Measurements from ENCODE around the gene FGF14.

FGF14 gene

GRCh38 chr13:101898676-101899075, 503.2 kb downstream of the FGF14 start:
- no peaks in the 10 kb centered on the region for H3K36me3 ChIP-seq (ENCODE audit: control insufficient read depth in 2 of 2, insufficient read depth in 1 of 2, low read length in 2 of 2)
- no peaks in the 10 kb centered on the region for H3K9me3 ChIP-seq (ENCODE audit: control insufficient read depth, insufficient read depth, low read depth, low read length)
- no peak for TF ChIP-seq ZNF791 (tag by site-specific recombination; IDR thresholded peaks at IDR 0.05)
- no peak for TF ChIP-seq MEIS1 (CRISPR knock-in tag; IDR thresholded peaks at IDR 0.05; ENCODE audit: borderline replicate concordance)
- no peak for TF ChIP-seq YY1 (tag by site-specific recombination; IDR thresholded peaks at IDR 0.05)
- no peak for TF ChIP-seq ZNF248 (tag by site-specific recombination; IDR thresholded peaks at IDR 0.05)
- no peak for TF ChIP-seq ZNF311 (tag by site-specific recombination; IDR thresholded peaks at IDR 0.05; ENCODE audit: borderline replicate concordance)
- no peak for TF ChIP-seq ZNF19 (tag by site-specific recombination; IDR thresholded peaks at IDR 0.05; ENCODE audit: low read depth)
- TF ChIP-seq ZNF654 (tag by site-specific recombination; IDR thresholded peaks at IDR 0.05; ENCODE audit: low read depth) = no peak
- no peak for TF ChIP-seq ZBTB11 (tag by site-specific recombination; conservative IDR thresholded peaks at IDR 0.05; ENCODE audit: low read depth)
- POLR2A ChIA-PET = no interaction called here
- CTCF ChIA-PET = interaction anchor here (0.7 to 1.3 kb wide), 2 partner anchors 18 to 21 kb away, joined by 3 read pairs; no protein-coding TSS in a partner anchor
- no peak overlapping the region for H3K27ac ChIP-seq (ENCODE audit: extremely low read depth, low read depth, low read length)
- H3K4me1 ChIP-seq (ENCODE audit: control insufficient read depth, insufficient read depth, low read length) = no peaks in the 10 kb centered on the region
- no peak overlapping the region for H3K4me3 ChIP-seq (ENCODE audit: low read depth, low read length)

GRCh38 chr13:101896541-101896940, 505.3 kb downstream of the FGF14 start:
- POLR2A ChIA-PET = no interaction called here
- no peak for TF ChIP-seq ZNF274 (IDR thresholded peaks at IDR 0.05; ENCODE audit: low read length)
- TF ChIP-seq ZNF274 (tag by site-specific recombination; IDR thresholded peaks at IDR 0.05; ENCODE audit: borderline replicate concordance) = no peak
- no peak for TF ChIP-seq ZNF664 (tag by site-specific recombination; IDR thresholded peaks at IDR 0.05)
- TF ChIP-seq ZFP69B (tag by site-specific recombination; IDR thresholded peaks at IDR 0.05) = no peak
- TF ChIP-seq ZNF174 (tag by site-specific recombination; IDR thresholded peaks at IDR 0.05) = no peak
- TF ChIP-seq ZNF449 (tag by site-specific recombination; IDR thresholded peaks at IDR 0.05) = no peak
- TF ChIP-seq ZNF19 (tag by site-specific recombination; IDR thresholded peaks at IDR 0.05; ENCODE audit: low read depth) = no peak
- TF ChIP-seq TSHZ1 (tag by site-specific recombination; IDR thresholded peaks at IDR 0.05; ENCODE audit: borderline replicate concordance) = no peak
- no peak for TF ChIP-seq ZFP37 (tag by site-specific recombination; IDR thresholded peaks at IDR 0.05)
- no peak for TF ChIP-seq ZNF561 (tag by site-specific recombination; IDR thresholded peaks at IDR 0.05; ENCODE audit: borderline replicate concordance)
- TF ChIP-seq ZNF169 (tag by site-specific recombination; IDR thresholded peaks at IDR 0.05) = no peak
- no peak for TF ChIP-seq KLF8 (tag by site-specific recombination; IDR thresholded peaks at IDR 0.05)

More at GRCh38 chr13:101896541-101896940, 505.3 kb downstream of the FGF14 start:
- Histone ChIP-seq H3K4me1 (ENCODE audit: control insufficient read depth, insufficient read depth, low read length) (no peaks in the 10 kb centered on the region), H3K27ac (ENCODE audit: extremely low read depth, low read depth, low read length) (no peak overlapping the region), H3K4me3 (ENCODE audit: low read depth, low read length) (no peak overlapping the region), H3K9me3 (ENCODE audit: control insufficient read depth, insufficient read depth, low read depth, low read length) (no peaks in the 10 kb centered on the region), H3K36me3 (ENCODE audit: control insufficient read depth in 2 of 2, insufficient read depth in 1 of 2, low read length in 2 of 2) (no peaks in the 10 kb centered on the region)
- CTCF ChIA-PET = interaction anchor here (0.7 kb wide), 1 partner anchor 108 kb away, joined by 3 read pairs; no protein-coding TSS in a partner anchor
